NB4 (cell line): ENCODE measurements around the gene CPA1.

Source experiments
- DNase-seq: peaks from one replicate; pipeline ENCODE4 v3.0.0; 2010; ENCODE audit warnings: low read depth
- H3K4me3 ChIP-seq: one replicate; pipeline ENCODE4 v1.5.1; 2011; ENCODE audit warnings: mild to moderate bottlenecking, low read depth, low read length, moderate library complexity
- MYC ChIP-seq: IDR thresholded peaks from 2 replicates; pipeline ENCODE4 v1.6.1; 2011; ENCODE audit warnings: low read depth, low read length
- POLR2A ChIP-seq: IDR thresholded peaks from 2 replicates; pipeline ENCODE4 v1.6.1; 2011; ENCODE audit warnings: mild to moderate bottlenecking; ENCODE audit not compliant: insufficient read length; ENCODE audit errors: extremely low read depth
- TF ChIP-seq, protein P1 (sequence below): IDR thresholded peaks from 2 replicates; pipeline ENCODE4 v1.6.1; 2011; ENCODE audit warnings: low read depth, low read length
- TF ChIP-seq, protein P2 (sequence below): IDR thresholded peaks from one replicate; pipeline ENCODE4 v1.5.1; 2012; ENCODE audit warnings: low read depth, low read length

CPA1 gene

DNA sequence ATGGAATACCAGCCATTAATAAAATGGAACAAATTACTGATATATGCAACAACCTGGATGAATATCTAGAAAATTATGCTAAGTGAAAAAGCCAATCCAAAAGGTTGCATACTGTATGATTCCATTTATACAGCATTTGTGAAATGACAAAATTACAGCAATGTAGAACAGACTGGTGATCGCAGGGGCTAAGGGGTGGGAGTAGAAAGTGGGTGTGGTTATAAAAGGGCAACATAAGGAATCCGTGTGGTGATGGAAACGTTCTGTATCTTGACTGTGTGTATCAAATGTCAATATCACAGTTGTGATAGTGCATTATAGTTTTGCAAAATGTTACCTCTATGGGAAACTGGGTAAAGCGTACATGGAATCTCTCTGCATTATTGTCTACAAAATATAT, 45.5 kb downstream of the CPA1 start:
- H3K4me3 ChIP-seq = no peak overlapping the region
- no peak for TF ChIP-seq POLR2A
- TF ChIP-seq, protein P1, sequence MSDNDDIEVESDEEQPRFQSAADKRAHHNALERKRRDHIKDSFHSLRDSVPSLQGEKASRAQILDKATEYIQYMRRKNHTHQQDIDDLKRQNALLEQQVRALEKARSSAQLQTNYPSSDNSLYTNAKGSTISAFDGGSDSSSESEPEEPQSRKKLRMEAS = no peak
- no peak for TF ChIP-seq MYC
- TF ChIP-seq, protein P2, sequence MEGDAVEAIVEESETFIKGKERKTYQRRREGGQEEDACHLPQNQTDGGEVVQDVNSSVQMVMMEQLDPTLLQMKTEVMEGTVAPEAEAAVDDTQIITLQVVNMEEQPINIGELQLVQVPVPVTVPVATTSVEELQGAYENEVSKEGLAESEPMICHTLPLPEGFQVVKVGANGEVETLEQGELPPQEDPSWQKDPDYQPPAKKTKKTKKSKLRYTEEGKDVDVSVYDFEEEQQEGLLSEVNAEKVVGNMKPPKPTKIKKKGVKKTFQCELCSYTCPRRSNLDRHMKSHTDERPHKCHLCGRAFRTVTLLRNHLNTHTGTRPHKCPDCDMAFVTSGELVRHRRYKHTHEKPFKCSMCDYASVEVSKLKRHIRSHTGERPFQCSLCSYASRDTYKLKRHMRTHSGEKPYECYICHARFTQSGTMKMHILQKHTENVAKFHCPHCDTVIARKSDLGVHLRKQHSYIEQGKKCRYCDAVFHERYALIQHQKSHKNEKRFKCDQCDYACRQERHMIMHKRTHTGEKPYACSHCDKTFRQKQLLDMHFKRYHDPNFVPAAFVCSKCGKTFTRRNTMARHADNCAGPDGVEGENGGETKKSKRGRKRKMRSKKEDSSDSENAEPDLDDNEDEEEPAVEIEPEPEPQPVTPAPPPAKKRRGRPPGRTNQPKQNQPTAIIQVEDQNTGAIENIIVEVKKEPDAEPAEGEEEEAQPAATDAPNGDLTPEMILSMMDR = no peak
- no peak for DNase-seq

DNA sequence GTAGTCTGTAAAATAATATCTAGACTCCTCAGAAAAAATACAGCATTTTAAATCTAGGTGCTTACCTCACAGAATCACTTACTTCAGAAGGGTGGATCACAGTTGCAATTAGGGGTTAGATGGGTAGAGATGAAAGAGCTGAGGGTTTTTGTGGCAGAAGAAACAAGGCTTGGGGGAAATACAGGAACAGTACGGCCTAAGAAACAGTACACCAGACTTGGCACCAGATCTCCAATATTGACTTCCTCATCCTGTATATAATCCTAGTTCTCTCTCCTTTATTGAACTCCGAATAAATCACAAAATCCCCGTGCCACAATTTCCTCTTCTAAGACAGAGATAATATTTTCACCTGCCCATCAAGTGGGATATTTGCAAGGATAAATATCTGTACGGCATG, 46.3 kb downstream of the CPA1 start:
- no peak for DNase-seq
- no peak overlapping the region for H3K4me3 ChIP-seq
- TF ChIP-seq POLR2A = no peak

DNA sequence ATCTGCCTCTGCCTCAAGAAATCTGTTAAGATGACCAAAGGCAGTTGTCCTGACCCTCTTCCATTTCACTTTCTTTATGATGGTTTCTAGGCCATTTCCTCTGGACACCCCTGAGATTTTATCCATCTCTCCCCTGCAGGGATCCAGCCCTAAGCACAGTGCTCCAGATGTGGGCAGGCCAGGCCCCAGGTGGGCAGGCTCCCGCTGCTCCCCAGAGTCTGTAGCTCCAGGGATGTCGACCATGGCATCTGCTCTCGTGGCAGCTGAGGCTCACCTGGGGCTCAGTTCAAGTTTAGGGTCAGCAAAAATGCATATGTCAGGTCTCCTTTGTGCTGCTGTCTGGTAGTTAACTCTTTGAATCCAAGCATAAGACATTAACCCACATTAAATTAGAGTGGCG, 48.7 kb downstream of the CPA1 start:
- DNase-seq = no peak

DNA sequence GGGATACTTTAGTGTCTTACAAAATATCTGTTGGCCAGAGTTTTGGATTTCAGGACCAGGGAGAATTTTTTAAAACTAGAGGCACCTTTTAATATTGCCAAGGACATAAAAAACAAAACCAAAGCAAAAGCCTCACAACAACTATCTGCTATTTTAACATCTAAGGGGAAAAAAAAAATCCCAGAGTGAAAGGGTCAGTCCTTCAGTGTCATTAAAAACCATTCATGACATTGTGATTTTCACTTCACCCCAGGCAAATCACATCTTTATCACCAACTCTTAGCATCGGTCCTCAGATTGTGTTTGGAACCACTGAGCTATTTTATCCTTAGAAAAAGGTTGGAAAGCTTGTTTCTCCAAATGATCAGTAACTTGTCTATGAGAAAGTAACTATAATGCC, 49.8 kb downstream of the CPA1 start:
- no peak for TF ChIP-seq POLR2A
- TF ChIP-seq, protein P2 = no peak
- no peak for DNase-seq
- no peak overlapping the region for H3K4me3 ChIP-seq

More for the DNA sequence above, 48.7 kb downstream of the CPA1 start:
- no peak overlapping the region for H3K4me3 ChIP-seq
- TF ChIP-seq MYC (no peak), POLR2A (no peak)
- TF ChIP-seq, protein P1 = no peak
- TF ChIP-seq, protein P2 = no peak

DNA sequence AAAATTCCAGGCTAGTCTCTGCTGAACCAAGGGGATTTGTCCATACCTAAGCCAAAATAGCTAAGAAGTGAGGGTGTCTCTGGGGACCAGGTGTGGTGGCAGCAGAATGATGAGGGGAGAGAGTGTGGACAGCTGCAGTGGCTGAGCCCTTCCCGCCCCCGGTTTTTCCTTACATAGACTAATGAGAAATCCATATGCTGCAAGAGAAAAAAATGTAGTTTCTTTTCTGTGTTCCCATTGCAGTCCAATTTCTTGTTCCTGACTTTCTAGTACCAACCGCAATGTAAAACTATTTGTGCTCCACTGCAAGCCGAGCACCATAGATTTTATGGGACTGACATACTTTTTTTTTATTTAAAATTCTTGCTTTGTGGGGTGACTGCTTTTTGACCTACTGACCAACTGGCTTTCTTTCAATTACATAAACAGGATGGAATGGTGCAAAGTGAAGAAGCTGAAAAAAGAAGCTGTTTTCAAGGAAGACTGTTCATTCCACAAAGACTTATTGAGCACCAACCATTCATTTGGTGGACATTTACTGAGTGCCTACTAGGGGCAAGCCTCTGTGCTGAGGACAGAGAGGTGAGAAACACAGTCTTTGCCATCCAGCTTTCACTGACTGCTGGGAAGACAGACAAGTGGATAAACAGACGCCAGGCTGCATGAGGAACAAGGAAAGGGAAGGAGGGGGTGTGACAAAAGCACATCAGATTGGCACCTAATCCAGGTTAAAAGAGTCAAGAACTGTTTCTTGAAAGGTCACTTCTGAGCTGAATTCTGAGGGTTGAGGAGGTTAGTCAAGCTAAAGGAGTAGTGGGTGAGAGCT, 50.8 kb downstream of the CPA1 start:
- no peak overlapping the region for H3K4me3 ChIP-seq
- peak; percentile 70 for DNase-seq
- TF ChIP-seq, protein P1 = no peak
- no peak for TF ChIP-seq POLR2A
- TF ChIP-seq, protein P2 = no peak
- TF ChIP-seq MYC = no peak

DNA sequence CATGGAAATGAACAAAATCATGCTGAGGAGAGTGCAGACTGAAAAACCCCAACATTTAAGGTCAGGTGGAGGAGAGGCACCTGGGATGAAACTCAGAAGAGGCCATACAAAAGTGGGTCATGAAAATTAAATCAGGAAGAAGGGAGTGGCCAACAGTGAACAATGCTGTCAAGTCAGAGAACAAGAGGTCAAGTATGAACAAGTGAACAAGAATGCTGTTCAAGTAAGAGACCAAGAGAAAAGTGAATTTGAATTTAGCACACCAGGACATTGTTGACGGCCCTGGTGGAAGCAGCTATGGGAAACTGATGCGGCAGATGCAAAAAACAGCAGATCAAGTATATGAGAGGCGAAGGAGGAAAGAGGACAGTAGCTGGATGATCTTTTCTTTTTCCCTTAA, 52.6 kb downstream of the CPA1 start:
- TF ChIP-seq, protein P2 = no peak
- TF ChIP-seq, protein P1 = no peak
- TF ChIP-seq MYC = no peak
- TF ChIP-seq POLR2A = no peak
- peak; percentile 20 for DNase-seq
- H3K4me3 ChIP-seq = no peak overlapping the region
